C1 segment of cervical spinal cord (tissue), 14 donors: Measurements from ENCODE around the gene PRC1.
A peak's percentile ranks its signal among the peaks of the same experiment; 100 is the strongest.
"Not testable (repeated sequence)": the region's sequence is repeated elsewhere in the genome, so short reads cannot be mapped to it uniquely, and the experiment has no call there.

Experiments
- DNase-seq, 14 donors: peaks; one replicate each; lab custom pipeline; 2025; lab: John Stamatoyannopoulos, UW

Gene PRC1

GRCh38 chr15:90994417-90995311 lies at the start of gene PRC1:
Gene PRC1 (minus strand): TSS chr15:90994535. CDS start chr15:90994417, 118 bp downstream.
- peak; percentile 46 to 96 (median 90) for DNase-seq

- DNase-seq = no peak
These were observed 49.0 kb upstream of the PRC1 start for GRCh38 chr15:91043202-91043874.

- no peak for DNase-seq
These were observed 46.5 kb upstream of the PRC1 start for GRCh38 chr15:91040856-91041255.

GRCh38 chr15:91039996-91040395 lies 45.7 kb upstream of the PRC1 start:
- DNase-seq = no peak

GRCh38 chr15:91032919-91033803 lies 38.8 kb upstream of the PRC1 start:
- DNase-seq = no peak

GRCh38 chr15:91031796-91032195 lies 37.5 kb upstream of the PRC1 start:
- no peak for DNase-seq

- DNase-seq = no peak
These were observed 33.3 kb upstream of the PRC1 start for GRCh38 chr15:91027677-91028076.

- DNase-seq = no peak
These were observed 29.4 kb upstream of the PRC1 start for GRCh38 chr15:91023720-91024119.

GRCh38 chr15:91022832-91023129 lies 28.4 kb upstream of the PRC1 start:
- DNase-seq = no peak

GRCh38 chr15:91022075-91022831 lies 27.9 kb upstream of the PRC1 start, which contains the start of gene VPS33B:
Gene VPS33B (minus strand): TSS chr15:91022594. CDS start chr15:91022249, 345 bp downstream.
- peak; percentile 32 to 87 (median 80) for DNase-seq

GRCh38 chr15:91021516-91022074 lies 27.3 kb upstream of the PRC1 start:
- DNase-seq = no peak

- no peak for DNase-seq
These were observed 23.8 kb upstream of the PRC1 start for GRCh38 chr15:91018158-91018557.

GRCh38 chr15:91017716-91018115 lies 23.4 kb upstream of the PRC1 start:
- no peak for DNase-seq

GRCh38 chr15:91013701-91014100 lies 19.4 kb upstream of the PRC1 start:
- not testable (repeated sequence) for DNase-seq

- DNase-seq = no peak
These were observed 12.9 kb upstream of the PRC1 start for GRCh38 chr15:91007266-91007665.

- DNase-seq = no peak
These were observed 6.9 kb upstream of the PRC1 start for GRCh38 chr15:91001209-91001608.

- no peak for DNase-seq
These were observed 4.4 kb upstream of the PRC1 start for GRCh38 chr15:90998737-90999136.

GRCh38 chr15:90994059-90994416 lies 297 bp downstream of the PRC1 start:
- DNase-seq = peak in 1 of 14 donors; percentile 31

- DNase-seq = no peak
These were observed 2.6 kb downstream of the PRC1 start for GRCh38 chr15:90991587-90992285.

- DNase-seq = no peak
These were observed 3.9 kb downstream of the PRC1 start for GRCh38 chr15:90990446-90990845.
